GM19397 (cell line): ENCODE measurements around the gene FABP7.

ENCODE experiments used
- ATAC-seq: cut with Tn5 transposase; IDR thresholded peaks from one replicate; pipeline ENCODE4 v1.9.1; 2021; ENCODE audit warnings: mild to moderate bottlenecking, moderate library complexity; ENCODE audit not compliant: unreplicated experiment

Gene FABP7

GRCh38 chr6:122792766-122793165, 13.2 kb downstream of the FABP7 start:
- ATAC-seq = no peak

GRCh38 chr6:122797537-122797936, 18.0 kb downstream of the FABP7 start:
- ATAC-seq = no peak

GRCh38 chr6:122798099-122798641, 18.7 kb downstream of the FABP7 start:
- ATAC-seq = peak; percentile 78

GRCh38 chr6:122799140-122799745, 19.7 kb downstream of the FABP7 start:
- ATAC-seq = no peak

GRCh38 chr6:122799916-122800686, 20.6 kb downstream of the FABP7 start:
- ATAC-seq = no peak

GRCh38 chr6:122800906-122801305, 21.4 kb downstream of the FABP7 start:
- no peak for ATAC-seq

GRCh38 chr6:122801397-122801796, 21.9 kb downstream of the FABP7 start:
- no peak for ATAC-seq

GRCh38 chr6:122803171-122803661, 23.7 kb downstream of the FABP7 start:
- ATAC-seq = no peak

- no peak for ATAC-seq
Observed at GRCh38 chr6:122804962-122805485, 25.5 kb downstream of the FABP7 start.

GRCh38 chr6:122806291-122806690, 26.8 kb downstream of the FABP7 start:
- no peak for ATAC-seq

- no peak for ATAC-seq
Observed at GRCh38 chr6:122808121-122808885, 28.8 kb downstream of the FABP7 start.

GRCh38 chr6:122809001-122809400, 29.5 kb downstream of the FABP7 start:
- ATAC-seq = no peak

GRCh38 chr6:122809691-122810090, 30.2 kb downstream of the FABP7 start:
- ATAC-seq = no peak

- no peak for ATAC-seq
Observed at GRCh38 chr6:122810189-122810588, 30.7 kb downstream of the FABP7 start.

GRCh38 chr6:122817358-122817757, 37.8 kb downstream of the FABP7 start:
- ATAC-seq = no peak

GRCh38 chr6:122817766-122818165, 38.2 kb downstream of the FABP7 start:
- no peak for ATAC-seq

- no peak for ATAC-seq
Observed at GRCh38 chr6:122818866-122819265, 39.4 kb downstream of the FABP7 start.

GRCh38 chr6:122821095-122821494, 41.6 kb downstream of the FABP7 start:
- no peak for ATAC-seq

- ATAC-seq = no peak
Observed at GRCh38 chr6:122825163-122825562, 45.6 kb downstream of the FABP7 start.

GRCh38 chr6:122829456-122829855, 49.9 kb downstream of the FABP7 start:
- ATAC-seq = no peak

- ATAC-seq = no peak
Observed at GRCh38 chr6:122831511-122831910, 52.0 kb downstream of the FABP7 start.
